H1 (cell line): ENCODE data around the gene SLC5A11. TPM values are rescaled to one million over a fixed set of nuclear protein-coding genes. Genes with fewer than 3 reads are reported as not detected.

Experiments
- CTCF ChIA-PET: fragments of 300-600 bp; sonication (Branson Sonifier 250); formaldehyde crosslinking; loops from one replicate; lab custom pipeline; 2021; ENCODE audit not compliant: partially characterized antibody; lab: Charles Lee
- POLR2A ChIA-PET: fragments of 300-600 bp; sonication (Branson Sonifier 250); formaldehyde crosslinking; loops from one replicate; lab custom pipeline; 2021; ENCODE audit warnings: inconsistent platforms; ENCODE audit not compliant: partially characterized antibody; lab: Charles Lee
- DNase-seq, 2 experiments: peaks; one replicate each; pipeline versions ENCODE4 v3.0.0 to v3.0.0-alpha.2; 2010 to 2022; ENCODE audit warnings: low spot score in 2 of 2, low read depth in 1 of 2, mixed read lengths in 1 of 2
- FAIRE-seq: peaks from 2 replicates; lab custom pipeline; 2011; peaks lifted over from hg19 to GRCh38; lab: Jason Lieb, UNC
- H2AFZ ChIP-seq: 2 replicates; pipeline ENCODE4 v1.8.1; 2012; ENCODE audit warnings: low read length, inconsistent platforms
- H2AK5ac ChIP-seq: 2 replicates; pipeline ENCODE4 v1.6.1; 2013; ENCODE audit warnings: low read depth, low read length
- H2BK120ac ChIP-seq: replicated peaks from 2 replicates; pipeline ENCODE3; 2013; ENCODE audit warnings: low read depth, low read length, inconsistent platforms
- H2BK12ac ChIP-seq: 2 replicates; pipeline ENCODE4 v1.6.1; 2013; ENCODE audit warnings: low read depth, low read length
- H2BK15ac ChIP-seq: 2 replicates; pipeline ENCODE4 v1.6.1; 2013; ENCODE audit warnings: low read length
- H2BK20ac ChIP-seq: 2 replicates; pipeline ENCODE4 v1.6.1; 2013; ENCODE audit warnings: low read length
- H2BK5ac ChIP-seq: 2 replicates; pipeline ENCODE4 v1.6.1; 2013; ENCODE audit warnings: low read depth, low read length
- H3K14ac ChIP-seq: 2 replicates; pipeline ENCODE4 v1.6.1; 2013; ENCODE audit warnings: inconsistent platforms; ENCODE audit not compliant: insufficient read length
- H3K18ac ChIP-seq: 2 replicates; pipeline ENCODE4 v1.6.1; 2013; ENCODE audit warnings: low read length; ENCODE audit errors: extremely low read depth
- H3K23ac ChIP-seq: 2 replicates; pipeline ENCODE4 v1.6.1; 2013; ENCODE audit warnings: inconsistent platforms; ENCODE audit not compliant: insufficient read length
- H3K23me2 ChIP-seq: 2 replicates; pipeline ENCODE4 v1.6.1; 2013; ENCODE audit warnings: low read depth, low read length
- H3K27ac ChIP-seq: 2 replicates; pipeline ENCODE4 v1.6.1; 2011; ENCODE audit warnings: low read depth, low read length, inconsistent platforms
- H3K27me3 ChIP-seq, 4 experiments: replicated peaks in 1 of 4; 1 replicate in 1 of 4; 2 replicates in 3 of 4; pipeline versions ENCODE4 v1.6.1 to v1.8.1; 2011 to 2013; ENCODE audit warnings: low read length in 3 of 4, mild to moderate bottlenecking in 3 of 4, inconsistent platforms in 2 of 4, mixed read lengths in 2 of 4, moderate library complexity in 1 of 4; ENCODE audit not compliant: control insufficient read depth in 3 of 4, insufficient read depth in 3 of 4; ENCODE audit errors: extremely low read depth in 1 of 4
- H3K36me3 ChIP-seq, 4 experiments: 2 replicates each; pipeline versions ENCODE4 v1.6.1 to v1.8.1; 2011 to 2013; ENCODE audit warnings: mild to moderate bottlenecking in 4 of 4, low read length in 3 of 4, moderate library complexity in 2 of 4, control low read depth in 1 of 4, inconsistent platforms in 1 of 4; ENCODE audit not compliant: insufficient read depth in 4 of 4, control insufficient read depth in 2 of 4
- H3K4ac ChIP-seq: replicated peaks from 2 replicates; pipeline ENCODE3; 2013; ENCODE audit warnings: low read length, low read depth, mixed read lengths, inconsistent platforms; ENCODE audit not compliant: insufficient read length
- H3K4me1 ChIP-seq, 4 experiments: replicated peaks in 1 of 4; 1 replicate in 1 of 4; 2 replicates in 3 of 4; pipeline versions ENCODE4 v1.6.1 to v1.8.1; 2011 to 2013; ENCODE audit warnings: low read length in 3 of 4, inconsistent platforms in 2 of 4, mixed read lengths in 1 of 4; ENCODE audit not compliant: insufficient read depth in 4 of 4, control insufficient read depth in 3 of 4
- H3K4me2 ChIP-seq, 2 experiments: 2 replicates each; pipeline versions ENCODE4 v1.6.1 to v1.8.1; 2011 to 2013; ENCODE audit warnings: low read depth in 2 of 2, low read length in 2 of 2, control low read depth in 1 of 2, inconsistent platforms in 1 of 2, mild to moderate bottlenecking in 1 of 2; ENCODE audit not compliant: insufficient read depth in 1 of 2
- H3K4me3 ChIP-seq, 4 experiments: fragments of 200-600, 300-600 bp in 1 of 4; sonication (generic), shearing (Covaris generic), sonication (Bioruptor Twin) in 1 of 4; 2 replicates each; pipeline versions ENCODE4 v1.5.1 to v1.8.1; 2011 to 2016; ENCODE audit warnings: low read length in 4 of 4, low read depth in 3 of 4, control low read depth in 2 of 4, inconsistent platforms in 2 of 4, mild to moderate bottlenecking in 2 of 4, mixed read lengths in 1 of 4, moderate library complexity in 1 of 4; ENCODE audit not compliant: insufficient read depth in 2 of 4; ENCODE audit errors: extremely low read depth in 1 of 4
- H3K56ac ChIP-seq: replicated peaks from 2 replicates; pipeline ENCODE3; 2013; ENCODE audit warnings: low read depth, mild to moderate bottlenecking, mixed read lengths, low read length, inconsistent platforms; ENCODE audit not compliant: insufficient read length
- H3K79me1 ChIP-seq: 2 replicates; pipeline ENCODE4 v1.6.1; 2013; ENCODE audit warnings: low read depth, low read length, control low read depth
- H3K79me2 ChIP-seq, 2 experiments: 2 replicates each; pipeline versions ENCODE4 v1.6.1 to v1.8.1; 2012 to 2013; ENCODE audit warnings: low read length in 2 of 2, mild to moderate bottlenecking in 2 of 2, inconsistent platforms in 1 of 2; ENCODE audit not compliant: insufficient read depth in 2 of 2, control insufficient read depth in 1 of 2
- H3K9ac ChIP-seq, 4 experiments: replicated peaks in 1 of 4; 1 replicate in 1 of 4; 2 replicates in 3 of 4; pipeline versions ENCODE4 v1.6.1 to v1.8.1; 2011 to 2013; ENCODE audit warnings: low read depth in 3 of 4, low read length in 3 of 4, control low read depth in 2 of 4, mild to moderate bottlenecking in 2 of 4, moderate library complexity in 2 of 4, inconsistent platforms in 1 of 4; ENCODE audit errors: extremely low read depth in 1 of 4
- H3K9me3 ChIP-seq, 2 experiments: 2 replicates each; pipeline versions ENCODE4 v1.6.1 to v1.8.1; 2012 to 2013; ENCODE audit warnings: mild to moderate bottlenecking in 2 of 2, moderate library complexity in 2 of 2, control low read depth in 1 of 2, inconsistent platforms in 1 of 2, low read depth in 1 of 2, low read length in 1 of 2, mixed read lengths in 1 of 2; ENCODE audit not compliant: insufficient read depth in 2 of 2
- H4K20me1 ChIP-seq, 2 experiments: replicated peaks in 1 of 2; 2 replicates each; pipeline versions ENCODE3 to v1.8.1; 2011 to 2013; ENCODE audit warnings: inconsistent platforms in 2 of 2, low read length in 2 of 2, mild to moderate bottlenecking in 1 of 2; ENCODE audit not compliant: insufficient read depth in 2 of 2, control insufficient read depth in 1 of 2
- H4K5ac ChIP-seq: 2 replicates; pipeline ENCODE4 v1.6.1; 2013; ENCODE audit warnings: low read length, low read depth, mixed read lengths, inconsistent platforms; ENCODE audit not compliant: insufficient read length
- H4K8ac ChIP-seq: 2 replicates; pipeline ENCODE4 v1.8.0; 2013; ENCODE audit warnings: mild to moderate bottlenecking, moderate library complexity, low read length, inconsistent platforms; ENCODE audit not compliant: insufficient read depth; ENCODE audit errors: extremely low read depth
- H4K91ac ChIP-seq: replicated peaks from 2 replicates; pipeline ENCODE3; 2013; ENCODE audit warnings: low read length, mixed read lengths, inconsistent platforms; ENCODE audit not compliant: insufficient read length
- CBX8 ChIP-seq: fragments of 300-800, 300-1000 bp; sonication (generic); IDR thresholded peaks from 2 replicates; pipeline ENCODE4 v1.7.1; 2016; ENCODE audit warnings: low read depth, low read length, borderline replicate concordance
- CTCF ChIP-seq, 3 experiments: IDR thresholded peaks; 1 replicate in 2 of 3; 2 replicates in 1 of 3; pipeline versions ENCODE4 v1.5.1 to v1.6.1; 2011; ENCODE audit warnings: low read length in 3 of 3, mild to moderate bottlenecking in 3 of 3, inconsistent platforms in 2 of 3, low read depth in 1 of 3, moderate library complexity in 1 of 3; ENCODE audit not compliant: insufficient read depth in 1 of 3; ENCODE audit errors: control extremely low read depth in 1 of 3
- EGR1 ChIP-seq: IDR thresholded peaks from 2 replicates; pipeline ENCODE4 v1.6.1; 2011; ENCODE audit warnings: low read depth, low read length, borderline replicate concordance
- JUN ChIP-seq: IDR thresholded peaks from 2 replicates; pipeline ENCODE4 v1.6.1; 2011; ENCODE audit warnings: low read depth, mild to moderate bottlenecking, improper control_type of control experiment, low read length
- PHF8 ChIP-seq: fragments of 200-600 bp; sonication (generic); conservative IDR thresholded peaks from 2 replicates; pipeline ENCODE4 v1.7.1; 2012; ENCODE audit warnings: low read depth, mild to moderate bottlenecking, inconsistent platforms, low read length, moderate library complexity
- SIRT6 ChIP-seq: IDR thresholded peaks from one replicate; pipeline ENCODE4 v1.7.1; 2012; ENCODE audit warnings: low read length, inconsistent platforms
- SP4 ChIP-seq: IDR thresholded peaks from 2 replicates; pipeline ENCODE4 v1.6.1; 2012; ENCODE audit warnings: low read length, inconsistent platforms
- SRF ChIP-seq: IDR thresholded peaks from 2 replicates; pipeline ENCODE4 v1.6.1; 2011; ENCODE audit warnings: mild to moderate bottlenecking, low read depth, low read length, moderate library complexity
- SUZ12 ChIP-seq: fragments of 200-600 bp; sonication (generic); IDR thresholded peaks from 2 replicates; pipeline ENCODE4 v1.6.1; 2012; ENCODE audit warnings: mild to moderate bottlenecking, inconsistent platforms, low read length, moderate library complexity, mixed read lengths
- TAF1 ChIP-seq: IDR thresholded peaks from 2 replicates; pipeline ENCODE4 v1.6.1; 2011; ENCODE audit warnings: mild to moderate bottlenecking, low read depth, low read length
- YY1 ChIP-seq: IDR thresholded peaks from 2 replicates; pipeline ENCODE4 v1.6.1; 2011; ENCODE audit warnings: low read depth, mild to moderate bottlenecking, low read length
- WGBS, 2 experiments: shearing (Covaris generic) in 1 of 2; methylation state at CpG; one replicate each; pipeline versions ENCODE4 v1.1.6 to v1.1.7; 2013 to 2015; ENCODE audit warnings: low lambda C conversion rate in 2 of 2, mixed read lengths in 2 of 2, inconsistent platforms in 1 of 2, low coverage in 1 of 2, missing lambda C conversion rate in 1 of 2; ENCODE audit not compliant: insufficient replicate concordance in 2 of 2, insufficient coverage in 1 of 2, insufficient read length in 1 of 2; ENCODE audit errors: extremely low coverage in 1 of 2, missing lambda C conversion rate in 1 of 2; 5-methylcytosine and 5-hydroxymethylcytosine counted together
- polyA plus RNA-seq, 7 experiments: library from polyadenylated mRNA; depleted of rRNA in 3 of 7; stranded (reverse) in 5 of 7; unstranded in 2 of 7; fragments of >200 nt in 5 of 7; fragments of 200-250 nt in 2 of 7; gene quantifications; 1 replicate in 5 of 7; 2 replicates in 1 of 7; 4 replicates in 1 of 7; pipeline versions ENCODE4 v1.2.1 to v1.2.3, GENCODE V29; 2011 to 2013; ENCODE audit warnings: missing spikeins in 2 of 7, mixed read lengths in 2 of 7
- total RNA-seq: library from RNA; stranded (reverse); fragmentation: NEBNext Ultra II Directional; extraction: Animal tissue kit (Norgen Biotek cat#: 25700); gene quantifications from 2 replicates; pipeline ENCODE4 v1.2.1, GENCODE V29; 2021

The SLC5A11 gene
- total and polyA plus RNA-seq, 2 of the 8 experiments (the other 6 are each of a cell fraction or from before 2014, with no cell fraction given) = 0.26 to 0.59 TPM

GRCh38 chr16:24863582-24864437 is 18.0 kb downstream of the SLC5A11 start:
- Histone ChIP-seq H3K14ac (no peak overlapping the region), H3K18ac (no peak overlapping the region), H3K23ac (no peak overlapping the region), H4K20me1 (no peaks in the 10 kb centered on the region), H3K79me2 (no peaks in the 10 kb centered on the region), H2AK5ac (no peak overlapping the region), H2BK120ac (no peak overlapping the region), H3K56ac (no peak overlapping the region), H4K91ac (no peak overlapping the region), H3K27ac (no peak overlapping the region), H3K36me3 (no peaks in the 10 kb centered on the region), H3K27me3 (no peaks in the 10 kb centered on the region), H3K4me3 (no peak overlapping the region), H2BK12ac (no peak overlapping the region), H3K4me2 (no peak overlapping the region), H3K23me2 (no peaks in the 10 kb centered on the region), H3K9me3 (peaks cover 0 to 3% of the 10 kb centered on the region in 2 experiments; a peak in 2 of 4 replicates), H3K4ac (no peak overlapping the region), H4K8ac (no peak overlapping the region), H2AFZ (no peak overlapping the region), H4K5ac (no peak overlapping the region), H3K4me1 (no peaks in the 10 kb centered on the region), H3K79me1 (no peaks in the 10 kb centered on the region), H3K9ac (no peak overlapping the region), H2BK20ac (no peak overlapping the region), H2BK5ac (no peak overlapping the region), H2BK15ac (no peak overlapping the region)
- DNase-seq = no peak
- 85% methylated on average over 3 of the region's 3 CpGs; no CpG with 5 or more reads in 1 of the 2 experiments for WGBS, 2 experiments
- ChIA-PET CTCF (interaction anchor here (0.6 to 1.2 kb wide), 2 partner anchors 27 to 285 kb away, joined by 3 to 4 read pairs; no protein-coding TSS in a partner anchor), POLR2A (no interaction called here)
- FAIRE-seq = no peak
- TF ChIP-seq JUN (no peak), EGR1 (no peak), TAF1 (no peak), PHF8 (no peak), SUZ12 (no peak), CTCF (IDR thresholded peaks at IDR 0.05; ENCODE audit: control extremely low read depth in 1 of 3, insufficient read depth in 1 of 3, low read depth in 1 of 3, low read length in 3 of 3) (no peak), YY1 (no peak), CBX8 (no peak), SIRT6 (no peak), SP4 (no peak), SRF (no peak)
